H9 (cell line): ENCODE results near the gene DENND1A. TPM values are rescaled to one million over a fixed set of nuclear protein-coding genes. Genes with fewer than 3 reads are reported as not detected.

Experiments used
- DNase-seq: peaks from one replicate; pipeline ENCODE4 v3.0.0-alpha.2; 2017
- H2AFZ ChIP-seq: one replicate; pipeline ENCODE4 v1.6.1; 2013; ENCODE audit warnings: mild to moderate bottlenecking, low read length, control low read depth, moderate library complexity
- H2AK5ac ChIP-seq: 2 replicates; pipeline ENCODE4 v1.6.1; 2013; ENCODE audit warnings: low read length, control low read depth, mixed read lengths; ENCODE audit not compliant: insufficient read length
- H2BK120ac ChIP-seq: one replicate; pipeline ENCODE4 v1.6.1; 2013; ENCODE audit warnings: low read depth, mild to moderate bottlenecking, low read length, control low read depth, inconsistent platforms; ENCODE audit not compliant: poor library complexity, severe bottlenecking
- H2BK12ac ChIP-seq: 2 replicates; pipeline ENCODE4 v1.6.1; 2013; ENCODE audit warnings: low read length, control low read depth, mixed read lengths, low read depth; ENCODE audit not compliant: insufficient read length
- H2BK15ac ChIP-seq: 2 replicates; pipeline ENCODE4 v1.6.1; 2013; ENCODE audit warnings: low read depth, low read length, control low read depth
- H2BK20ac ChIP-seq: one replicate; pipeline ENCODE4 v1.6.1; 2013; ENCODE audit warnings: low read depth, mild to moderate bottlenecking, low read length, control low read depth, inconsistent platforms; ENCODE audit not compliant: poor library complexity, severe bottlenecking
- H2BK5ac ChIP-seq: 2 replicates; pipeline ENCODE4 v1.6.1; 2013; ENCODE audit warnings: low read length, control low read depth, mixed read lengths; ENCODE audit not compliant: insufficient read length
- H3K14ac ChIP-seq: 2 replicates; pipeline ENCODE4 v1.6.1; 2013; ENCODE audit warnings: low read length, control low read depth; ENCODE audit not compliant: insufficient read depth
- H3K18ac ChIP-seq: 2 replicates; pipeline ENCODE4 v1.6.1; 2013; ENCODE audit warnings: low read depth, mild to moderate bottlenecking, mixed read lengths, low read length, control low read depth; ENCODE audit not compliant: insufficient read length
- H3K23ac ChIP-seq: 2 replicates; pipeline ENCODE4 v1.6.1; 2013; ENCODE audit warnings: low read length, control low read depth, mixed read lengths, low read depth; ENCODE audit not compliant: insufficient read length
- H3K23me2 ChIP-seq: 2 replicates; pipeline ENCODE4 v1.6.1; 2013; ENCODE audit warnings: low read depth, mild to moderate bottlenecking, mixed read lengths, low read length, control low read depth; ENCODE audit not compliant: insufficient read length, poor library complexity, severe bottlenecking
- H3K27ac ChIP-seq: 2 replicates; pipeline ENCODE4 v1.5.1; 2013; ENCODE audit warnings: low read length, control low read depth, mixed read lengths, low read depth; ENCODE audit not compliant: insufficient read length
- H3K27me3 ChIP-seq: 2 replicates; pipeline ENCODE4 v1.6.1; 2013; ENCODE audit warnings: low read length, control low read depth, inconsistent platforms; ENCODE audit not compliant: insufficient read depth
- H3K4ac ChIP-seq: 2 replicates; pipeline ENCODE4 v1.6.1; 2013; ENCODE audit warnings: low read depth, mild to moderate bottlenecking, control low read depth, inconsistent platforms, low read length, moderate library complexity
- H3K4me1 ChIP-seq: 2 replicates; pipeline ENCODE4 v1.6.1; 2013; ENCODE audit warnings: low read length, control low read depth, inconsistent platforms; ENCODE audit not compliant: insufficient read depth
- H3K4me2 ChIP-seq: 2 replicates; pipeline ENCODE4 v1.6.1; 2013; ENCODE audit warnings: low read length, control low read depth, mixed read lengths; ENCODE audit not compliant: insufficient read length, insufficient read depth
- H3K56ac ChIP-seq: 2 replicates; pipeline ENCODE4 v1.6.1; 2013; ENCODE audit warnings: low read depth, mild to moderate bottlenecking, mixed read lengths, low read length, control low read depth; ENCODE audit not compliant: insufficient read length
- H3K79me1 ChIP-seq: 2 replicates; pipeline ENCODE4 v1.6.1; 2013; ENCODE audit warnings: low read depth, mild to moderate bottlenecking, moderate library complexity, low read length, control low read depth, inconsistent platforms; ENCODE audit not compliant: insufficient read depth, poor library complexity, severe bottlenecking
- H3K79me2 ChIP-seq: 2 replicates; pipeline ENCODE4 v1.6.1; 2013; ENCODE audit warnings: low read length, control low read depth, inconsistent platforms; ENCODE audit not compliant: insufficient read depth
- H3K9ac ChIP-seq: 2 replicates; pipeline ENCODE4 v1.6.1; 2013; ENCODE audit warnings: low read length, control low read depth, mixed read lengths; ENCODE audit not compliant: insufficient read length; ENCODE audit errors: extremely low read depth
- H3K9me3 ChIP-seq: one replicate; pipeline ENCODE4 v1.6.1; 2013; ENCODE audit warnings: low read depth, low read length, inconsistent platforms; ENCODE audit not compliant: control insufficient read depth
- H3T11ph ChIP-seq: one replicate; pipeline ENCODE4 v1.6.1; 2013; ENCODE audit warnings: mild to moderate bottlenecking, low read length, control low read depth, inconsistent platforms
- H4K20me1 ChIP-seq: one replicate; pipeline ENCODE4 v1.6.1; 2013; ENCODE audit not compliant: control insufficient read depth, insufficient read length, insufficient read depth
- H4K5ac ChIP-seq: 2 replicates; pipeline ENCODE4 v1.6.1; 2013; ENCODE audit warnings: low read depth, mild to moderate bottlenecking, mixed read lengths, low read length, control low read depth; ENCODE audit not compliant: insufficient read length
- H4K8ac ChIP-seq: replicated peaks from 2 replicates; pipeline ENCODE4 v1.6.1; 2013; ENCODE audit warnings: low read length, control low read depth, mixed read lengths, low read depth; ENCODE audit not compliant: insufficient read length
- H4K91ac ChIP-seq: 2 replicates; pipeline ENCODE4 v1.6.1; 2013; ENCODE audit warnings: low read depth, mild to moderate bottlenecking, moderate library complexity, mixed read lengths, low read length, control low read depth; ENCODE audit not compliant: insufficient read length
- H3K27ac Mint-ChIP-seq, 3 experiments: 2 replicates in 2 of 3; 3 replicates in 1 of 3; pipeline ENCODE4 v1.8.0; 2020 to 2021; ENCODE audit warnings: mixed read lengths in 3 of 3, mild to moderate bottlenecking in 1 of 3, moderate library complexity in 1 of 3
- H3K27me3 Mint-ChIP-seq: 2 replicates; pipeline ENCODE4 v1.8.0; 2021; ENCODE audit warnings: low read depth, mild to moderate bottlenecking, moderate library complexity, mixed read lengths
- H3K36me3 Mint-ChIP-seq, 3 experiments: 2 replicates in 2 of 3; 3 replicates in 1 of 3; pipeline ENCODE4 v1.8.0; 2020 to 2021; ENCODE audit warnings: low read depth in 3 of 3, mixed read lengths in 3 of 3; ENCODE audit not compliant: insufficient read depth in 1 of 3
- H3K4me1 Mint-ChIP-seq, 2 experiments: 2 replicates each; pipeline ENCODE4 v1.8.0; 2020; ENCODE audit warnings: mixed read lengths in 2 of 2
- H3K4me3 Mint-ChIP-seq, 2 experiments: 2 replicates in 1 of 2; 3 replicates in 1 of 2; pipeline ENCODE4 v1.8.0; 2020 to 2021; ENCODE audit warnings: mild to moderate bottlenecking in 2 of 2, mixed read lengths in 2 of 2, moderate library complexity in 1 of 2
- H3K9me3 Mint-ChIP-seq, 2 experiments: 2 replicates in 1 of 2; 3 replicates in 1 of 2; pipeline ENCODE4 v1.8.0; 2020; ENCODE audit warnings: mild to moderate bottlenecking in 2 of 2, mixed read lengths in 2 of 2, moderate library complexity in 1 of 2
- CTCF ChIP-seq: fragments of 200-600 bp; sonication (generic); conservative IDR thresholded peaks from 3 replicates; pipeline ENCODE4 v1.8.0; 2021; ENCODE audit warnings: antibody characterized with exemption, mild to moderate bottlenecking
- WGBS: extraction: QIAGEN DNeasy Blood & Tissue Kit; methylation state at CpG from one replicate; pipeline ENCODE4 v1.1.7; 2013; ENCODE audit warnings: missing lambda C conversion rate, low lambda C conversion rate, mixed read lengths; ENCODE audit not compliant: insufficient read length; ENCODE audit errors: extremely low coverage; 5-methylcytosine and 5-hydroxymethylcytosine counted together
- microRNA-seq: library from miRNA; unstranded; fragments of <30 nt; microRNA quantifications from one replicate; pipeline ENCODE4, GENCODE V29; 2020; ENCODE audit warnings: borderline microRNAs expressed
- total RNA-seq: library from RNA; stranded (reverse); gene quantifications from 2 replicates; pipeline ENCODE4 v1.2.1, GENCODE V29; 2021

Gene DENND1A
- total RNA-seq, 1 experiment from 2014 or later: 20.4 TPM

- H3K27me3 Mint-ChIP-seq: peaks cover 6% of the 10 kb centered on the region
Observed at GRCh38 chr9:123331346-123332060, 598.4 kb downstream of the DENND1A start.

More at GRCh38 chr9:123331346-123332060, 598.4 kb downstream of the DENND1A start:
- Histone ChIP-seq H3K4ac (no peak overlapping the region), H2BK12ac (no peak overlapping the region), H3K4me1 (peaks cover 2% of the 10 kb centered on the region; the same call in 1 of the 2 replicates), H4K91ac (no peak overlapping the region), H3K9me3 (no peaks in the 10 kb centered on the region), H3K14ac (no peak overlapping the region), H4K8ac (no peak overlapping the region), H3K9ac (no peak overlapping the region), H3K23ac (no peak overlapping the region), H3K56ac (no peak overlapping the region), H3K27ac (no peak overlapping the region), H3K23me2 (no peaks in the 10 kb centered on the region), H2BK120ac (no peak overlapping the region), H3T11ph (no peak overlapping the region), H2BK15ac (no peak overlapping the region), H3K4me2 (no peak overlapping the region), H2AFZ (no peak overlapping the region), H2BK5ac (no peak overlapping the region), H3K79me1 (no peaks in the 10 kb centered on the region), H4K20me1 (no peaks in the 10 kb centered on the region), H4K5ac (no peak overlapping the region), H3K18ac (no peak overlapping the region), H3K79me2 (no peaks in the 10 kb centered on the region), H3K27me3 (no peaks in the 10 kb centered on the region), H2BK20ac (no peak overlapping the region), H2AK5ac (no peak overlapping the region)
- Mint-ChIP-seq H3K27ac (peak overlapping the region in 1 of 3 experiments; percentile 88; a peak in 3 of 7 replicates), H3K4me3 (peak overlapping the region in 1 of 2 experiments; percentile 12; a peak in 1 of 5 replicates), H3K36me3 (no peaks in the 10 kb centered on the region), H3K9me3 (no peaks in the 10 kb centered on the region), H3K4me1 (peaks cover 22 to 28% of the 10 kb centered on the region in 2 experiments)
- WGBS: no CpG with 5 or more reads among the region's 15 CpGs
- no peak for DNase-seq
- TF ChIP-seq CTCF: no peak

Small RNA genes within 50 kb of the gene (microRNA-seq; reads per million reads assigned to microRNA genes)
- gene MIR601: not detected
- gene MIR7150: not detected

Other genes starting within 250 kb of the DENND1A start
- gene LHX2, start 81.6 kb upstream of the DENND1A start, total RNA-seq: not detected in 2 replicates